NB4 (cell line): Measurements from ENCODE around the gene WIF1.

Experiments used
- DNase-seq: peaks from one replicate; pipeline ENCODE4 v3.0.0; 2010; ENCODE audit warnings: low read depth
- H3K4me3 ChIP-seq: one replicate; pipeline ENCODE4 v1.5.1; 2011; ENCODE audit warnings: mild to moderate bottlenecking, low read depth, low read length, moderate library complexity
- MAX ChIP-seq: IDR thresholded peaks from 2 replicates; pipeline ENCODE4 v1.6.1; 2011; ENCODE audit warnings: low read depth, low read length
- MYC ChIP-seq: IDR thresholded peaks from 2 replicates; pipeline ENCODE4 v1.6.1; 2011; ENCODE audit warnings: low read depth, low read length
- POLR2A ChIP-seq: IDR thresholded peaks from 2 replicates; pipeline ENCODE4 v1.6.1; 2011; ENCODE audit warnings: mild to moderate bottlenecking; ENCODE audit not compliant: insufficient read length; ENCODE audit errors: extremely low read depth
- TF ChIP-seq, protein P1 (sequence below): IDR thresholded peaks from one replicate; pipeline ENCODE4 v1.5.1; 2012; ENCODE audit warnings: low read depth, low read length

WIF1 gene

DNA sequence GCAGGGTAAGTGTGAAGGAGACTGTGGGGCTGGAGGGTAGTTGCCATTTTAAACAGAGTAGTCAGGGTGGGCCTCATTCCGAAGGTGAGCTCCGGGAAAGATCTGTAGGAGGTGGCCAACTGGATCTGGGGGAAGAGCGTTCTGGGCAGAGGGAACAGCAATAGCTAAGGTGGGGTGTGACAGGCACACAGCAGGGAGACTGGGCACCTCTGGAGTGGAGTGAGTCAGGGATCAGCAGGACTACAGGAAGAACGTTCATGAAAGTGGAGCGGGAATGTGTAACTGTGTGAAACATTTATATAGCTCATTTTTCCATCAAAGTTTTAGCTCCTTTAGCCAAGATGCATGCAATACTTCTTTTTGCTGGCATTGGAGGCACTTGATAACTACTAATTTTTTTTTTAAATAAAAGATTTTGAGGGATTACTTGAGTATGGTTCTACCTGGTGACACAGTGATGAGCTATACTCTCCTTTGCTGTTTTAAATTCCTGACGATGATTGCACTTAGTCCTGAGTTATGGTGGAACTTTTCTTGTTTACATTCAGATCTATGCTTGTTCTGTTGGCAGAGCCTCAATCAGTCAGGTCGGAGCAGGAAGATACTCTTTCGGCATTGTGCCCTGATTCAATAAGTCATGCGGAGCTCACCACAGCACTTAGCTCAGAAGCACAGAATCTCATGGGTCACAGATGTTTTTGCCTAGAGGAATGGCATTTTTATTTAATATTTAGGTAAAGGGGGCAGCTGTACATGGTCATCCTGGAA, 106.4 kb downstream of the WIF1 start:
- TF ChIP-seq MAX (no peak), POLR2A (no peak), MYC (no peak)
- TF ChIP-seq, protein P1, sequence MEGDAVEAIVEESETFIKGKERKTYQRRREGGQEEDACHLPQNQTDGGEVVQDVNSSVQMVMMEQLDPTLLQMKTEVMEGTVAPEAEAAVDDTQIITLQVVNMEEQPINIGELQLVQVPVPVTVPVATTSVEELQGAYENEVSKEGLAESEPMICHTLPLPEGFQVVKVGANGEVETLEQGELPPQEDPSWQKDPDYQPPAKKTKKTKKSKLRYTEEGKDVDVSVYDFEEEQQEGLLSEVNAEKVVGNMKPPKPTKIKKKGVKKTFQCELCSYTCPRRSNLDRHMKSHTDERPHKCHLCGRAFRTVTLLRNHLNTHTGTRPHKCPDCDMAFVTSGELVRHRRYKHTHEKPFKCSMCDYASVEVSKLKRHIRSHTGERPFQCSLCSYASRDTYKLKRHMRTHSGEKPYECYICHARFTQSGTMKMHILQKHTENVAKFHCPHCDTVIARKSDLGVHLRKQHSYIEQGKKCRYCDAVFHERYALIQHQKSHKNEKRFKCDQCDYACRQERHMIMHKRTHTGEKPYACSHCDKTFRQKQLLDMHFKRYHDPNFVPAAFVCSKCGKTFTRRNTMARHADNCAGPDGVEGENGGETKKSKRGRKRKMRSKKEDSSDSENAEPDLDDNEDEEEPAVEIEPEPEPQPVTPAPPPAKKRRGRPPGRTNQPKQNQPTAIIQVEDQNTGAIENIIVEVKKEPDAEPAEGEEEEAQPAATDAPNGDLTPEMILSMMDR: no peak
- no peak for DNase-seq
- no peak overlapping the region for H3K4me3 ChIP-seq

- TF ChIP-seq, protein P1: no peak
- no peak for TF ChIP-seq POLR2A
- TF ChIP-seq MYC: no peak
- no peak for TF ChIP-seq MAX
- no peak for DNase-seq
- H3K4me3 ChIP-seq: no peak overlapping the region
These were observed 110.7 kb downstream of the WIF1 start for GRCh38 chr12:65010437-65010836.

DNA sequence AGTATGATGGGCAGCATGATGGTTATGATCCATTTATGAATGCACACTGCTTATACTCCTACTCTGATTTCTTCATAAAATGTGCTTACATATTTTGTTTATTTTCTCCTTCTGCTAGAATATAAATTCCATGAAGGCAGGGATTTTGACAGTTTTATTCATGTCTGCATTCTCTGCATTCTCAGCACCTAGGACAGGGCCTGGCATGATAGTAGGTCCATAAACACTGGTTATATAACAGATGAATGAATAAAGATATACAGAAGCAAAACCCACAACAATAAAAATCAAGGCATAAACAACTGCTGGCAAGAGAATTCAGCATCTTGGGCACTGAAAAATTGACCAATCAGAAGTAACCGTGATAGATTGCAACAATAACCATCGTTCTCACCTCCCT, 115.4 kb downstream of the WIF1 start:
- no peak for DNase-seq
- no peak overlapping the region for H3K4me3 ChIP-seq
- TF ChIP-seq MYC (no peak), MAX (no peak), POLR2A (no peak)
- TF ChIP-seq, protein P1: no peak

DNA sequence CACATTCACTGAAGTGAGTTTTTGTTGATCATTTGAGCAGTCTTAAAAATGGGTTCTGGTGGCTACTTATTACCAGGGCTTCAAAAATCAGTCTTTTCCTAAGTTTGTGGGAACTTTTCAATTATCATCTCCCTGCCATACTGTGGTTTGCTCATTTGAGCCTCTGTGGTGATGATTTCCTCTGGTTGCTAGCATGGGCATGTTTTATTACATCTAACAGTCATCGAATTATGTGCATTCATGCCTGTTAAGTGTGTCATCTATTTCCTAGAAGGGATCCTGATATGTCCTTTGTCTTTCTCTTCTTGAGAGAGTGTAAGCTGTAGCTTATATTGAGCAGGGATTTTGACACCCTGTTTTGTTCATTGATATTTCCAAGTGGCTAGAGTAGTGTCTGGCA, 116.8 kb downstream of the WIF1 start:
- no peak overlapping the region for H3K4me3 ChIP-seq
- DNase-seq: no peak
- TF ChIP-seq POLR2A (no peak), MAX (no peak), MYC (no peak)
- TF ChIP-seq, protein P1: no peak
